ENCODE measurements around the gene CCDC28B.

DNA sequence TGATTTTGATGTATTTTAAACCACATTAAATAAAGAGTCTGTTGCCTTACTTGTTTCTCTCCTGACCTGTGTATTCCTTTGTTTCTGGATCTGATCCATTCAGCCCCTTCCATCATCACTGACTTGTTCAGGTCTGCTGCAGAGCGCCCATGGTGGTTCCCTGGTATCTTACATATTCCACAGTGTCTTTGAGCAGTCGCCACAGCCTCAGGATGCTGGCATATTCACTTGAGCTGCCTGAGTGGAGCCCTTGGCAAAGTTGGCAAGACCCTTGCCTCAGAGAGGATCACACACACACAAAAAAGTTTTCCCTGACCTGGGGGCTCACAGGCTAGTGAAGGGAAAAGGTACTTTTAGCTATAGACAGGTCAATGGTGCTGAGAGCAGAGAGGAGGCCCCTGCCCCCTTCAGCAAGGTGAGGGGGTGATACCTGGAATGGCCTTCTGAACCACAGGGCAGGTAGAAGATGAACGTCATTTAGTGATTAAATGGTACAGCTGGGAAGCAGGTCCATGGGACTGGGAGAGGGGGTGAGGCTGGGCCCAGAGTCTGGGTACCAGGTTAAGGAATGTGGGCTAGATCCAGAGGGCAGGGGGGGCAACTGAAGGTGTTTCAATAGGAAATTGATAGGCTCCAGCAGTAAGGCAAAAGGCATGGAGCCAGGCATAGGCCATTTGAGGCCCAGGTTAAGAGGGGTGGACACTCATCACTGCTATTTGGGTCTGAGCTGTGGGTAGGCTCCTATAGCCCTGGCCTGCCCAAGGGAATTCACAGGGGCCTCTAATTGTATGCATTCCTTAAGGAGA is 2.0 kb upstream of the CCDC28B start:
- TF ChIP-seq, protein P1, sequence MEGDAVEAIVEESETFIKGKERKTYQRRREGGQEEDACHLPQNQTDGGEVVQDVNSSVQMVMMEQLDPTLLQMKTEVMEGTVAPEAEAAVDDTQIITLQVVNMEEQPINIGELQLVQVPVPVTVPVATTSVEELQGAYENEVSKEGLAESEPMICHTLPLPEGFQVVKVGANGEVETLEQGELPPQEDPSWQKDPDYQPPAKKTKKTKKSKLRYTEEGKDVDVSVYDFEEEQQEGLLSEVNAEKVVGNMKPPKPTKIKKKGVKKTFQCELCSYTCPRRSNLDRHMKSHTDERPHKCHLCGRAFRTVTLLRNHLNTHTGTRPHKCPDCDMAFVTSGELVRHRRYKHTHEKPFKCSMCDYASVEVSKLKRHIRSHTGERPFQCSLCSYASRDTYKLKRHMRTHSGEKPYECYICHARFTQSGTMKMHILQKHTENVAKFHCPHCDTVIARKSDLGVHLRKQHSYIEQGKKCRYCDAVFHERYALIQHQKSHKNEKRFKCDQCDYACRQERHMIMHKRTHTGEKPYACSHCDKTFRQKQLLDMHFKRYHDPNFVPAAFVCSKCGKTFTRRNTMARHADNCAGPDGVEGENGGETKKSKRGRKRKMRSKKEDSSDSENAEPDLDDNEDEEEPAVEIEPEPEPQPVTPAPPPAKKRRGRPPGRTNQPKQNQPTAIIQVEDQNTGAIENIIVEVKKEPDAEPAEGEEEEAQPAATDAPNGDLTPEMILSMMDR (IDR thresholded peaks at IDR 0.05; ENCODE audit: insufficient read depth, low read length): no peak
- TF ChIP-seq POLR2AphosphoS5 (IDR thresholded peaks at IDR 0.05; ENCODE audit: low read depth) (peak; percentile 58; the same call in 1 of the 2 replicates), GABPA (IDR thresholded peaks at IDR 0.05; ENCODE audit: low read depth) (no peak)
- TF ChIP-seq, protein P2, sequence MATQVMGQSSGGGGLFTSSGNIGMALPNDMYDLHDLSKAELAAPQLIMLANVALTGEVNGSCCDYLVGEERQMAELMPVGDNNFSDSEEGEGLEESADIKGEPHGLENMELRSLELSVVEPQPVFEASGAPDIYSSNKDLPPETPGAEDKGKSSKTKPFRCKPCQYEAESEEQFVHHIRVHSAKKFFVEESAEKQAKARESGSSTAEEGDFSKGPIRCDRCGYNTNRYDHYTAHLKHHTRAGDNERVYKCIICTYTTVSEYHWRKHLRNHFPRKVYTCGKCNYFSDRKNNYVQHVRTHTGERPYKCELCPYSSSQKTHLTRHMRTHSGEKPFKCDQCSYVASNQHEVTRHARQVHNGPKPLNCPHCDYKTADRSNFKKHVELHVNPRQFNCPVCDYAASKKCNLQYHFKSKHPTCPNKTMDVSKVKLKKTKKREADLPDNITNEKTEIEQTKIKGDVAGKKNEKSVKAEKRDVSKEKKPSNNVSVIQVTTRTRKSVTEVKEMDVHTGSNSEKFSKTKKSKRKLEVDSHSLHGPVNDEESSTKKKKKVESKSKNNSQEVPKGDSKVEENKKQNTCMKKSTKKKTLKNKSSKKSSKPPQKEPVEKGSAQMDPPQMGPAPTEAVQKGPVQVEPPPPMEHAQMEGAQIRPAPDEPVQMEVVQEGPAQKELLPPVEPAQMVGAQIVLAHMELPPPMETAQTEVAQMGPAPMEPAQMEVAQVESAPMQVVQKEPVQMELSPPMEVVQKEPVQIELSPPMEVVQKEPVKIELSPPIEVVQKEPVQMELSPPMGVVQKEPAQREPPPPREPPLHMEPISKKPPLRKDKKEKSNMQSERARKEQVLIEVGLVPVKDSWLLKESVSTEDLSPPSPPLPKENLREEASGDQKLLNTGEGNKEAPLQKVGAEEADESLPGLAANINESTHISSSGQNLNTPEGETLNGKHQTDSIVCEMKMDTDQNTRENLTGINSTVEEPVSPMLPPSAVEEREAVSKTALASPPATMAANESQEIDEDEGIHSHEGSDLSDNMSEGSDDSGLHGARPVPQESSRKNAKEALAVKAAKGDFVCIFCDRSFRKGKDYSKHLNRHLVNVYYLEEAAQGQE (IDR thresholded peaks at IDR 0.05; ENCODE audit: insufficient replicate concordance, low read depth): no peak

Data from HL-60 (cell line).